K562 (cell line): ENCODE measurements around the gene BIRC3. TPM values are rescaled to one million over a fixed set of nuclear protein-coding genes. Genes with fewer than 3 reads are reported as not detected.

Source experiments
- CEBPG ChIP-seq, 3 experiments: fragments of 200-800 bp in 1 of 3; sonication (Bioruptor generic) in 1 of 3; sonication (generic) in 1 of 3; formaldehyde crosslinking in 1 of 3; IDR thresholded peaks in 2 of 3; conservative IDR thresholded peaks in 1 of 3; 2 replicates each; pipeline versions ENCODE4 v1.6.1 to v1.8.0; 2016 to 2022; ENCODE audit warnings: missing compliant biosample characterization in 2 of 3, missing genetic modification characterization in 2 of 3, mild to moderate bottlenecking in 1 of 3, missing genetic modification reagents in 1 of 3
- CHD2 ChIP-seq: IDR thresholded peaks from 2 replicates; pipeline ENCODE4 v1.6.1; 2011; ENCODE audit warnings: low read depth, low read length
- CTCFL ChIP-seq: IDR thresholded peaks from 2 replicates; pipeline ENCODE4 v1.6.1; 2011; ENCODE audit warnings: borderline replicate concordance, low read depth, mild to moderate bottlenecking, moderate library complexity, low read length; ENCODE audit not compliant: insufficient read depth, poor library complexity, severe bottlenecking
- EP300 ChIP-seq: IDR thresholded peaks from 2 replicates; pipeline ENCODE4 v1.6.1; 2012; ENCODE audit warnings: low read length, improper control_type of control experiment
- FOXA3 ChIP-seq, 2 experiments: fragments of 450-650 bp in 1 of 2; sonication (generic) in 1 of 2; formaldehyde crosslinking; IDR thresholded peaks in 1 of 2; conservative IDR thresholded peaks in 1 of 2; 2 replicates each; pipeline versions ENCODE4 v1.4.0 to v1.8.0; 2020 to 2022; ENCODE audit warnings: mild to moderate bottlenecking in 2 of 2, missing genetic modification reagents in 1 of 2
- GABPB2 ChIP-seq: fragments of 250-450 bp; sonication (Bioruptor Pico); conservative IDR thresholded peaks from 2 replicates; pipeline ENCODE4 v1.5.1; 2021; ENCODE audit warnings: mild to moderate bottlenecking
- HDAC8 ChIP-seq: fragments of 450-650 bp; IDR thresholded peaks from 2 replicates; pipeline ENCODE4 v1.6.1; 2016; ENCODE audit warnings: mild to moderate bottlenecking, missing genetic modification characterization, moderate library complexity, missing compliant biosample characterization
- MAFF ChIP-seq: IDR thresholded peaks from 2 replicates; pipeline ENCODE4 v1.6.1; 2012; ENCODE audit warnings: low read length, improper control_type of control experiment
- MAFG ChIP-seq: fragments of 450-650 bp; conservative IDR thresholded peaks from 2 replicates; pipeline ENCODE4 v1.6.1; 2016; ENCODE audit warnings: missing genetic modification characterization, missing compliant biosample characterization
- MLLT1 ChIP-seq, 2 experiments: fragments of 450-650 bp; IDR thresholded peaks; 2 replicates each; pipeline ENCODE4 v1.6.1; 2016
- MNT ChIP-seq, 2 experiments: fragments of 450-650 bp; conservative IDR thresholded peaks; 2 replicates each; pipeline ENCODE4 v1.6.1; 2017; ENCODE audit warnings: mild to moderate bottlenecking in 2 of 2, moderate library complexity in 2 of 2
- NFIX ChIP-seq: fragments of 250-450 bp; sonication (Bioruptor Pico); IDR thresholded peaks from 2 replicates; pipeline ENCODE4 v1.4.0; 2020; ENCODE audit warnings: low read depth, mild to moderate bottlenecking, moderate library complexity
- PHB2 ChIP-seq: fragments of 450-650 bp; IDR thresholded peaks from 2 replicates; pipeline ENCODE4 v1.6.1; 2017; ENCODE audit warnings: low read depth
- PHF21A ChIP-seq: fragments of 450-650 bp; IDR thresholded peaks from 2 replicates; pipeline ENCODE4 v1.6.1; 2017; ENCODE audit warnings: low read depth, borderline replicate concordance
- PKNOX1 ChIP-seq: fragments of 450-650 bp; IDR thresholded peaks from 2 replicates; pipeline ENCODE4 v1.6.1; 2016
- PYGO2 ChIP-seq: fragments of 450-650 bp; IDR thresholded peaks from 2 replicates; pipeline ENCODE4 v1.6.1; 2016; ENCODE audit warnings: mild to moderate bottlenecking, missing genetic modification characterization, moderate library complexity, missing compliant biosample characterization
- RAD51 ChIP-seq: fragments of 450-650 bp; IDR thresholded peaks from 2 replicates; pipeline ENCODE4 v1.7.1; 2016; ENCODE audit warnings: low read depth, mild to moderate bottlenecking, borderline replicate concordance
- SMC3 ChIP-seq: conservative IDR thresholded peaks from 2 replicates; pipeline ENCODE4 v1.6.1; 2011; ENCODE audit warnings: low read depth, low read length, improper control_type of control experiment; ENCODE audit not compliant: insufficient read depth
- TAL1 ChIP-seq: fragments of 450-650 bp; IDR thresholded peaks from 2 replicates; pipeline ENCODE4 v1.6.1; 2016; ENCODE audit warnings: mild to moderate bottlenecking
- TRIM28 ChIP-seq: fragments of 450-650 bp; IDR thresholded peaks from 2 replicates; pipeline ENCODE4 v1.6.1; 2017
- YBX1 ChIP-seq: fragments of 450-650 bp; IDR thresholded peaks from 2 replicates; pipeline ENCODE4 v1.7.1; 2016; ENCODE audit warnings: mild to moderate bottlenecking
- ZNF184 ChIP-seq: sonication (generic); formaldehyde crosslinking; IDR thresholded peaks from 2 replicates; pipeline ENCODE4 v1.5.0; 2020; ENCODE audit warnings: missing genetic modification reagents
- ZNF780A ChIP-seq: fragments of 250-450 bp; sonication (Bioruptor Pico); IDR thresholded peaks from 2 replicates; pipeline ENCODE4 v1.5.0; 2021; ENCODE audit warnings: mild to moderate bottlenecking
- polyA plus RNA-seq, 8 experiments: library from polyadenylated mRNA; depleted of rRNA in 4 of 8; stranded (reverse) in 5 of 8; unstranded in 3 of 8; fragments of >200 nt; fragmentation: Nextera tagmentation in 2 of 8; fragmentation: Illumina TruSeq in 1 of 8; extraction: Ambion mirVana in 2 of 8; extraction: Trizol in 1 of 8; gene quantifications; 2 replicates each; pipeline versions ENCODE4 v1.2.1 to v1.2.3, GENCODE V29; 2011 to 2014; ENCODE audit warnings: inconsistent platforms in 1 of 8, missing spikeins in 1 of 8
- total RNA-seq, 7 experiments: library from RNA; depleted of rRNA in 6 of 7; stranded (reverse); fragments of >200 nt in 6 of 7; fragmentation: Illumina TruSeq in 2 of 7; extraction: Trizol in 2 of 7; gene quantifications; 2 replicates each; pipeline versions ENCODE4 v1.2.1 to v1.2.3, GENCODE V29; 2011 to 2021; ENCODE audit warnings: low replicate concordance in 1 of 7

Gene BIRC3
- total and polyA plus RNA-seq, 9 of the 15 experiments (the other 6 are each of a cell fraction or from before 2014, with no cell fraction given), result 0.08 to 0.42 (median 0.18) TPM

- no peak for TF ChIP-seq GABPB2 (CRISPR knock-in tag)
- TF ChIP-seq PYGO2 (tag), result no peak
- no peak for TF ChIP-seq MLLT1 (IDR thresholded peaks at IDR 0.05)
- no peak for TF ChIP-seq TRIM28
- no peak for TF ChIP-seq PHB2
- no peak for TF ChIP-seq ZNF184 (CRISPR knock-in tag)
- TF ChIP-seq TAL1, result no peak
- no peak for TF ChIP-seq EP300
- TF ChIP-seq PKNOX1, result peak; percentile 72
- TF ChIP-seq NFIX, result no peak
- TF ChIP-seq CHD2, result no peak
- TF ChIP-seq MAFF, result no peak
- no peak for TF ChIP-seq SMC3
- peak in 1 of 2 experiments; percentile 22; a peak in 1 of 4 replicates for TF ChIP-seq MNT (conservative IDR thresholded peaks at IDR 0.05)
- TF ChIP-seq CEBPG (CRISPR knock-in tag; IDR thresholded peaks at IDR 0.05), result no peak
- no peak for TF ChIP-seq CEBPG (tag; conservative IDR thresholded peaks at IDR 0.05 in 1 of 2, IDR thresholded peaks at IDR 0.05 in 1 of 2)
- no peak for TF ChIP-seq YBX1
- TF ChIP-seq ZNF780A (CRISPR knock-in tag), result no peak
- no peak for TF ChIP-seq PHF21A
- peak; percentile 97 for TF ChIP-seq CTCFL
- no peak for TF ChIP-seq FOXA3 (CRISPR knock-in tag; conservative IDR thresholded peaks at IDR 0.05 in 1 of 2, IDR thresholded peaks at IDR 0.05 in 1 of 2)
- TF ChIP-seq RAD51, result no peak
- no peak for TF ChIP-seq HDAC8 (tag)
- TF ChIP-seq MAFG (tag), result no peak
Observed at GRCh38 chr11:102268083-102268984, 49.0 kb upstream of the BIRC3 start (continued).
